Transverse colon (tissue), 4 donors: ENCODE data around the gene DNAAF8. TPM values are rescaled to one million over a fixed set of nuclear protein-coding genes. Genes with fewer than 3 reads are reported as not detected.

Experiments
- DNase-seq: peaks from one replicate; pipeline ENCODE4 v3.0.0-alpha.2; 2019
- H3K27ac ChIP-seq, 4 donors: fragments of 200-600 bp; sonication (generic); 2 replicates each; pipeline ENCODE4 v1.5.1; 2016 to 2018; ENCODE audit warnings: inconsistent platforms in 4 of 4
- H3K27me3 ChIP-seq: fragments of 200-600 bp; sonication (generic); 2 replicates; pipeline ENCODE4 v1.5.1; 2017; ENCODE audit warnings: inconsistent platforms
- H3K36me3 ChIP-seq, 4 donors: fragments of 200-600 bp; sonication (generic); 2 replicates each; pipeline ENCODE4 v1.5.1; 2017 to 2019; ENCODE audit warnings: inconsistent platforms in 4 of 4
- H3K4me1 ChIP-seq, 4 donors: fragments of 200-600 bp; sonication (generic); 2 replicates each; pipeline ENCODE4 v1.5.1; 2017 to 2020; ENCODE audit warnings: inconsistent platforms in 4 of 4
- H3K4me3 ChIP-seq, 4 donors: fragments of 200-600 bp; sonication (generic); 1 replicate in 1 of 4; 2 replicates in 3 of 4; pipeline versions ENCODE4 v1.5.1 to v1.6.1; 2017 to 2019; ENCODE audit warnings: inconsistent platforms in 4 of 4
- H3K9me3 ChIP-seq, 2 donors: fragments of 200-600 bp; sonication (generic); 2 replicates each; pipeline ENCODE4 v1.5.1; 2017 to 2019; ENCODE audit warnings: inconsistent platforms in 2 of 2
- CTCF ChIP-seq, 5 experiments: fragments of 200-600 bp in 3 of 5; fragments of 450-650 bp in 2 of 5; sonication (generic) in 3 of 5; IDR thresholded peaks; 1 replicate in 2 of 5; 2 replicates in 3 of 5; pipeline ENCODE4 v1.5.1; 2016 to 2017; ENCODE audit warnings: antibody characterized with exemption in 5 of 5, inconsistent platforms in 3 of 5, mild to moderate bottlenecking in 2 of 5, moderate library complexity in 1 of 5
- EP300 ChIP-seq: sonication (generic); formaldehyde crosslinking; IDR thresholded peaks from one replicate; pipeline ENCODE4 v1.6.1; 2017; ENCODE audit warnings: antibody characterized with exemption, low read depth
- POLR2A ChIP-seq: fragments of 450-650 bp; IDR thresholded peaks from one replicate; pipeline ENCODE4 v1.6.1; 2016; ENCODE audit warnings: antibody characterized with exemption, mild to moderate bottlenecking, moderate library complexity
- POLR2AphosphoS5 ChIP-seq, 3 donors: sonication (generic); formaldehyde crosslinking; IDR thresholded peaks; one replicate each; pipeline ENCODE4 v1.6.1; 2016; ENCODE audit warnings: antibody characterized with exemption in 3 of 3
- WGBS, 2 donors: methylation state at CpG; one replicate each; pipeline ENCODE4 v1.1.5; 2018; ENCODE audit warnings: low coverage in 1 of 2; 5-methylcytosine and 5-hydroxymethylcytosine counted together
- in situ Hi-C, 4 donors: fragments of 200-750 bp; cut with MboI; loops; one replicate each; pipeline versions ENCODE4 v1.15.0 to v1.15.1; 2017; ENCODE audit warnings: low sequenced_read_pairs in 3 of 4, low pct_ligation_motif_present in 1 of 4, low pct_unique_long_range_greater_than_20kb in 1 of 4
- intact Hi-C: fragments of 100-400 bp; cut with DNase I; formaldehyde crosslinking; loops from one replicate; pipeline ENCODE4 v1.15.1; 2023; ENCODE audit warnings: low total_unique reads
- total RNA-seq, 4 donors: library from RNA; depleted of rRNA; stranded (reverse); fragments of >200 nt; gene quantifications; one replicate each; pipeline ENCODE4 v1.1.0, GENCODE V29; 2016

Gene DNAAF8
- total RNA-seq, 4 donors from 2014 or later: 0.55 to 2.9 (median 0.60) TPM; not detected in 1

GRCh38 chr16:4689091-4689671 lies 45.2 kb upstream of the DNAAF8 start:
- Histone ChIP-seq H3K27me3 (no peaks in the 10 kb centered on the region), H3K27ac (no peak overlapping the region), H3K4me3 (no peak overlapping the region), H3K9me3 (no peaks in the 10 kb centered on the region), H3K4me1 (peaks cover 8 to 15% (median 10%) of the 10 kb centered on the region in 4 donors), H3K36me3 (peaks cover 0 to 13% (median under 1%) of the 10 kb centered on the region in 4 donors)
- in situ Hi-C loops (no loop called here), intact Hi-C loops (no loop called here)
- no peak for DNase-seq
- no peak for TF ChIP-seq EP300
- no peak for TF ChIP-seq CTCF (IDR thresholded peaks at IDR 0.05)
- no peak for TF ChIP-seq POLR2A
- TF ChIP-seq POLR2AphosphoS5 (IDR thresholded peaks at IDR 0.05): no peak
- 88% methylated on average over 15 of the region's 21 CpGs; no CpG with 5 or more reads in 1 of the 2 donors for WGBS, 2 donors

GRCh38 chr16:4689864-4690704 lies 44.3 kb upstream of the DNAAF8 start:
- 80 to 92% methylated on average over 1 to 31 of the region's 31 CpGs for WGBS, 2 donors
- intact Hi-C loops (no loop called here), in situ Hi-C loops (no loop called here)
- Histone ChIP-seq H3K4me3 (no peak overlapping the region), H3K27me3 (no peaks in the 10 kb centered on the region), H3K9me3 (no peaks in the 10 kb centered on the region), H3K4me1 (peaks cover 15 to 24% (median 17%) of the 10 kb centered on the region in 4 donors), H3K36me3 (peaks cover 0 to 4% (median 0%) of the 10 kb centered on the region in 4 donors), H3K27ac (no peak overlapping the region)
- TF ChIP-seq EP300 (no peak), POLR2A (no peak), POLR2AphosphoS5 (IDR thresholded peaks at IDR 0.05) (no peak), CTCF (IDR thresholded peaks at IDR 0.05) (no peak)
- no peak for DNase-seq

DNA sequence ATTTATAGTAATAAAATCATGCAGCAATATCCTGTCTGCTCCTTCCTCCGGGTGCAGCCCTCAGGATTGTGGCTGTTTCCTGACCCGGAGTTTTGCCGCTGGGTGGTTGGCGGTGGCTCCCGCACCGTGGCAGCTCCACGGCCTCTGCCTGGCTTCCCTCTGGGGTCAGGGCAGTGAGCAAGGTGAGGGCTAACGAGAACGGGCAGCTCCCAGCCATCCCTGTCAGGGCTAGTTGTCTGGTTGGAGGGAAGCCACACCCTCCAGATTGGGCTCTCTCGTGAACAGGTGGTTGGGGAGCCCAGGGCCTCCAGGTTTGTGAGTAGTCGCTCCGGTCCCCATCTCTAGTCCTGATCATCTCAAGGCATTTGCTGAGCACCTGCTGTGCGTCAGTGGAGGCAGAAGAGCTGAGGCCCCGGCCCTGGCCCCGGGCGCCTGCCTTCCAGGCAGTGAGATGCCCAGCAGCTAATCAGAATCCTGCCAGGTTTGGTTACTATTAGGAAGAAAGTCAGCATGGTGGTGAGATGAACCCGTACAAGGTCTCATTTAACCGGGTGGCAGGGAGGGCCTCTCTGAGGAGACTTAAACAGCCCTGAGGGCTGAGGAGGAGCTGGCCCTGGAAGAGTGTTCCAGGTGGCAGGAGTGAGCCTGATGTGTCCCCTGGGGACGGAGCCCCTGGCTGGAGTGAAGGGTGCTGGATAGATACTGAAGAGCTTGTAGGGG lies 43.2 kb upstream of the DNAAF8 start:
- 75% methylated on average over 17 of the region's 19 CpGs; no CpG with 5 or more reads in 1 of the 2 donors for WGBS, 2 donors
- Histone ChIP-seq H3K27me3 (no peaks in the 10 kb centered on the region), H3K4me1 (peaks cover 15 to 25% (median 21%) of the 10 kb centered on the region in 4 donors), H3K4me3 (no peak overlapping the region), H3K9me3 (no peaks in the 10 kb centered on the region), H3K27ac (no peak overlapping the region), H3K36me3 (no peaks in the 10 kb centered on the region)
- intact Hi-C loops: no loop called here
- TF ChIP-seq POLR2A (no peak), CTCF (IDR thresholded peaks at IDR 0.05) (no peak), EP300 (no peak), POLR2AphosphoS5 (IDR thresholded peaks at IDR 0.05) (no peak)
- in situ Hi-C loops: no loop called here
- no peak for DNase-seq
